ENCODE measurements around the gene EVL. TPM values are rescaled to one million over a fixed set of nuclear protein-coding genes. Genes with fewer than 3 reads are reported as not detected.

The EVL gene
- total and polyA plus RNA-seq, 2 donors (not counting 3 experiments of a cell fraction or from before 2014, with no cell fraction given) = 34.6 to 62.5 TPM

DNA sequence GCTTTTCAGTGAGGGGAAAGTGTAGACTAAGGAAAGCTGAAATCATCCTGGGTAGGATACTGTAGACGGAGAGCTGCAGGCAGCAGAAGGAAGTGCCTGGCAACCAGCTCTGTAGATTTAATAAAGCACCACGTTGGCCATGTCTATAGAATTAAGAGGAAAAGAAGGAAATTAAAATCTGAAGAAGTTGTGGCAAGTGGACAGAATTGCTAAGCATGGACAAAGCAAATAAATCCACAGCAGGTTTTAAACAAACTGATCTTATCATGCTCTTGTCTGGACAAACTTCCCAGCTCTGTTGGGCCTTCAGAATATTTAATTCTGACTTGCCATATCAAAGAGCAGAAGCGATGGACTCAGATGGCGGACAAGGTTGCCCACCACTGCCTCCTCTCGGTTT, 27.2 kb upstream of the EVL start:
- CTCF ChIA-PET = interaction anchor here (1.2 kb wide), 1 partner anchor 70 kb away, joined by 3 read pairs; no protein-coding TSS in a partner anchor
- no peak for DNase-seq (ENCODE audit: low read depth, low spot score)

DNA sequence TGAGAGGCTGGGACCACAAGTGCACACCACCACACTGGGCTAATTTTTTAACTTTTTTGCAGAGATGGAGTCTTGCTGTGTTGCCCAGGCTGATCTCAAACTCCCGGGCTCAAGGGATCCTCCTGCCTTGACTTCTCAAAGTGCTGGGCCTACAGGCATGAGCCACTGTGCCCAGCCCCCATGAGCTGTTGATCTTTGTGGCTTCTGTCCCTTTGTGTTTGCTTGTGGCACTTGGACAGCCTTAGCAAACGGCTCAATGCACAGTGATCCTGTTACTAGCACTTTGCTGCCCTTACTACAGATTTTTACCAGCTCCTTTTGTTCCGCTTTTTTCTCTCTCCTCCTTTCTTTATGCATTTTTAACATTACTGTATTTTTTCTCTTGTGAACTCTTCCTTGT, 25.3 kb upstream of the EVL start:
- Histone ChIP-seq H3K4me1 (ENCODE audit: control insufficient read depth, extremely low read depth, insufficient read depth, low read length) (no peaks in the 10 kb centered on the region), H3K36me3 (ENCODE audit: control insufficient read depth in 2 of 2, extremely low read depth in 1 of 2, insufficient read depth in 2 of 2, low read length in 2 of 2) (no peaks in the 10 kb centered on the region), H3K27ac (ENCODE audit: insufficient read depth, low read depth, low read length) (no peak overlapping the region), H4K20me1 (replicated peaks; ENCODE audit: control insufficient read depth, extremely low read depth, insufficient read depth, low read length) (no peaks in the 10 kb centered on the region), H3K9ac (replicated peaks; ENCODE audit: extremely low read depth, insufficient read depth, low read length) (no peak overlapping the region), H3K79me2 (ENCODE audit: control insufficient read depth, insufficient read depth, low read length) (no peaks in the 10 kb centered on the region), H3K27me3 (ENCODE audit: control insufficient read depth in 2 of 2, insufficient read depth in 2 of 2, low read length in 2 of 2) (no peaks in the 10 kb centered on the region), H3K9me1 (replicated peaks; ENCODE audit: control insufficient read depth, extremely low read depth, insufficient read depth, low read length) (no peaks in the 10 kb centered on the region), H3K4me2 (ENCODE audit: insufficient read depth, low read length) (no peak overlapping the region), H3K9me3 (replicated peaks; ENCODE audit: control insufficient read depth, insufficient read depth, low read length) (no peaks in the 10 kb centered on the region), H2AFZ (ENCODE audit: low read depth, low read length) (no peak overlapping the region), H3K4me3 (replicated peaks in 1 of 3; ENCODE audit: insufficient read depth in 1 of 3, low read depth in 1 of 3, low read length in 3 of 3) (no peak overlapping the region)
- ChIA-PET POLR2A (no interaction called here), CTCF (interaction anchor here (1.1 kb wide), 1 partner anchor 9 kb away, joined by 3 read pairs; no protein-coding TSS in a partner anchor)
- FAIRE-seq = no peak
- TF ChIP-seq GATA2 (IDR thresholded peaks at IDR 0.05; ENCODE audit: insufficient read depth, insufficient read length, low read depth, low read length) = no peak
- intact Hi-C loops (cut with micrococcal nuclease) (no loop called here), dilution Hi-C loops (cut with MboI; ENCODE audit: extremely low pct_ligation_motif_present, low sequenced_read_pairs) (no loop called here)
- DNase-seq (ENCODE audit: low read depth, low spot score) = no peak
- no TSS peak for BruUV-seq (replicated peaks)

More for the DNA sequence above, 27.2 kb upstream of the EVL start:
- Histone ChIP-seq H3K27me3 (ENCODE audit: control insufficient read depth in 2 of 2, insufficient read depth in 2 of 2, low read length in 2 of 2) (no peaks in the 10 kb centered on the region), H3K27ac (ENCODE audit: insufficient read depth, low read depth, low read length) (no peak overlapping the region), H3K9me3 (replicated peaks; ENCODE audit: control insufficient read depth, insufficient read depth, low read length) (no peaks in the 10 kb centered on the region), H3K4me1 (ENCODE audit: control insufficient read depth, extremely low read depth, insufficient read depth, low read length) (no peaks in the 10 kb centered on the region), H3K9ac (replicated peaks; ENCODE audit: extremely low read depth, insufficient read depth, low read length) (no peak overlapping the region), H3K4me3 (replicated peaks in 1 of 3; ENCODE audit: insufficient read depth in 1 of 3, low read depth in 1 of 3, low read length in 3 of 3) (no peak overlapping the region), H3K36me3 (ENCODE audit: control insufficient read depth in 2 of 2, extremely low read depth in 1 of 2, insufficient read depth in 2 of 2, low read length in 2 of 2) (no peaks in the 10 kb centered on the region), H4K20me1 (replicated peaks; ENCODE audit: control insufficient read depth, extremely low read depth, insufficient read depth, low read length) (no peaks in the 10 kb centered on the region), H3K79me2 (ENCODE audit: control insufficient read depth, insufficient read depth, low read length) (no peaks in the 10 kb centered on the region), H3K4me2 (ENCODE audit: insufficient read depth, low read length) (no peak overlapping the region), H2AFZ (ENCODE audit: low read depth, low read length) (no peak overlapping the region), H3K9me1 (replicated peaks; ENCODE audit: control insufficient read depth, extremely low read depth, insufficient read depth, low read length) (no peaks in the 10 kb centered on the region)
- TF ChIP-seq GATA2 (IDR thresholded peaks at IDR 0.05; ENCODE audit: insufficient read depth, insufficient read length, low read depth, low read length) (no peak), JUN (IDR thresholded peaks at IDR 0.05; ENCODE audit: borderline replicate concordance, insufficient read depth, insufficient read length, low read depth) (no peak)
- intact Hi-C loops (cut with micrococcal nuclease) = no loop called here
- FAIRE-seq = no peak
- POLR2A ChIA-PET = no interaction called here
- BruUV-seq (replicated peaks) = no TSS peak
- dilution Hi-C loops (cut with MboI; ENCODE audit: extremely low pct_ligation_motif_present, low sequenced_read_pairs) = no loop called here

All from endothelial cell of umbilical vein (primary cell).